ENCODE results near the gene STK32C. TPM values are rescaled to one million over a fixed set of nuclear protein-coding genes. Genes with fewer than 3 reads are reported as not detected.

The STK32C gene
- total and polyA plus RNA-seq, 7 donors, result 4.3 to 12.8 (median 8.4) TPM

DNA sequence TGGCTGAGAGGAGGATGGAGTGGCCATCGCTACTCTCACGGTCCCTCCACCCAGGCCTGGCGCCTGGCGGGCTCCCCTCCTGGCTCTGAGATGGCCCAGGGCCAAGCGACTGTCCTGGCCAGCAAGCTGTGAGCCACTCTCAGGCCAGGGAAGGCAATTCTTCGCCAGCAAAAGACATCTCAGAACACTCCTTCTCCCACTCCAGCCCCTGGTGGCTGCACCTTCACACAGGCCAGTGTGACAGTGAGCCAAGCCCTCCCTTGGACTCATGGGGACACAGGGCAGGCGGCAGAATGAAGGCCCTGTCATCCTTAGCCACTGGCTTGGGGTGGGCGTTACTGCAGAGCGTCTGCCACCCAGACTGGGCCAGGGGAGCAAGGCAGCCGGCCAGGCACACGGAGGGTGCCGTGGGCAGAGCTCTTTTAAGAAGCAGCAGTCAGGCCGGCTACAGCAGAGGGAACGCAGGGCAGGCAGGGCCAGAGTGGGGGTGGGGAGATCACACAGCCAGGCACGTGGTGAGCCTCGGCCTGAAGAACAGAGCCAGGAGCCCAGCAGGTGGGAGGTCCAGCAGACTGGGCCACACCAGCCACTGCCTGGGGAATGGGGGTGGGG is 14.4 kb downstream of the STK32C start:
- 71 to 76% methylated on average over 16 of the region's 16 CpGs for WGBS, 2 donors
- Histone ChIP-seq H3K27ac (peak overlapping the region in 3 of 4 donors; percentile 62 to 79 (median 74)), H3K4me3 (no peak overlapping the region), H3K36me3 (no peaks in the 10 kb centered on the region), H3K4me1 (peaks cover 0 to 17% (median 16%) of the 10 kb centered on the region in 4 donors), H3K9me3 (peaks cover 0 to under 1% (median 0%) of the 10 kb centered on the region in 4 donors), H3K27me3 (no peaks in the 10 kb centered on the region)
- intact Hi-C loops (cut with DNase I), result no loop called here
- DNase-seq, result peak; percentile 76
- TF ChIP-seq POLR2A (IDR thresholded peaks at IDR 0.05) (no peak), POLR2AphosphoS5 (IDR thresholded peaks at IDR 0.05) (peak in 1 of 4 donors; percentile 27), EP300 (IDR thresholded peaks at IDR 0.05) (no peak)
- TF ChIP-seq, protein P1, sequence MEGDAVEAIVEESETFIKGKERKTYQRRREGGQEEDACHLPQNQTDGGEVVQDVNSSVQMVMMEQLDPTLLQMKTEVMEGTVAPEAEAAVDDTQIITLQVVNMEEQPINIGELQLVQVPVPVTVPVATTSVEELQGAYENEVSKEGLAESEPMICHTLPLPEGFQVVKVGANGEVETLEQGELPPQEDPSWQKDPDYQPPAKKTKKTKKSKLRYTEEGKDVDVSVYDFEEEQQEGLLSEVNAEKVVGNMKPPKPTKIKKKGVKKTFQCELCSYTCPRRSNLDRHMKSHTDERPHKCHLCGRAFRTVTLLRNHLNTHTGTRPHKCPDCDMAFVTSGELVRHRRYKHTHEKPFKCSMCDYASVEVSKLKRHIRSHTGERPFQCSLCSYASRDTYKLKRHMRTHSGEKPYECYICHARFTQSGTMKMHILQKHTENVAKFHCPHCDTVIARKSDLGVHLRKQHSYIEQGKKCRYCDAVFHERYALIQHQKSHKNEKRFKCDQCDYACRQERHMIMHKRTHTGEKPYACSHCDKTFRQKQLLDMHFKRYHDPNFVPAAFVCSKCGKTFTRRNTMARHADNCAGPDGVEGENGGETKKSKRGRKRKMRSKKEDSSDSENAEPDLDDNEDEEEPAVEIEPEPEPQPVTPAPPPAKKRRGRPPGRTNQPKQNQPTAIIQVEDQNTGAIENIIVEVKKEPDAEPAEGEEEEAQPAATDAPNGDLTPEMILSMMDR (IDR thresholded peaks at IDR 0.05), result no peak

DNA sequence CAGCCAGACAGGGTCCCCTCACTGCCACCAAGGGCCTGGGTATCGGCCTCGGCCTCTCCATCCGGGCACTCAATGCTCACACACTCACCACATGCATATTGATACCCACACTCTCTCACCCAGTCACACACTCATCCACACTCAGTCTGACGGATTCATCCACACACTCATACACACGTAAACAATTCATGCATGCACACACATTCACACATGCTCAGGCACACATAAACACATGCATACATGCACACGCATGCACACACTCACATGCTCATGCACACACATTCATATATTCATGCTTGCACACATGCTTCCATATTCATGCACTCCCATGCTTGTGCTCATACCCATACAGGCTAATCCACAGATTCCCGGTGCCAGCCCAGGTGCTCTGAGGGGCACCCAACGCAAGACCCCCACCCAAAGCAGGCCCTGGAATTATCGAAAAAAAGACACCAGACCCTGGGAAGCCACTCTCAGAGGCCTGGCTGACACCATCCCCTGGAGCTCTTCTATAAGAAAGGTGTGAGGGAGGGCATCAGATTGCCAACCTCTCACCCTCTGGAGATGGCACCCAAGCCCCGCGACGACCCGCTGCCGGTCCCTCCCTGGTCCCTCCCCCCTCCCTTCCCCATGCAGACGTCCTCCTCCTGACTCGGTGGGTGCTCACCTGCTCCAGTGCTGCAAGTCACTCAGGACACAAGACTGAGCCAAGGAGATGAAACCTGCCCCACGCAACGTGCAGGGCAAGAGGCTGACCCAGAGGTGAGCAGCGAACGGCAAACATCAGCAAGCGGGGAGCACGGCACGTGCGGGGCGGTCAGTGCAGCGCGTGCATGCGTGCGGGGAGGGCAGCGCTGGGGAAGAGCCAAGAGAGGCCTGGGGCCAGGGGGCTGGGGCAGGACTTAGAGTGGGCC is 15.2 kb downstream of the STK32C start:
- intact Hi-C loops (cut with DNase I), result no loop called here
- peak; percentile 40 for DNase-seq

DNA sequence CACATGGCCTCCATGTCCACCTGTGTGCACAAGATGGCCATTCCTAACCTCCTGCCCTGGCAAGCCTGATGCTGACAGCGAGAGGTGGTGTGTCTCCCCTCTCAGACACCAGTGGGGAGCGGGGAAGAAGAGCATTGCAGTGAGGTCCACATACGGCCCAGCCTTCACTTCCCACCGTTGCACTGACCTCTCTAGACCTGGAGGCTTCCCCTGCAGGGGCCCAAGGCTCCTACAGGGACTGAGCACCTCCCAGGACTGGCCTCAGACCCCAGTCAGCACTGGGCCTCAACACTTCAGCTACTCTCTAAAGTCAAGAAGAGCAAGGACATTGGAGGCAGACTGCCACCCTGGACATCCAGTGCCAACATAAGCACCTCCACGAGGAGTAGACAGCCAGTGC is 15.9 kb downstream of the STK32C start:
- Histone ChIP-seq H3K4me1 (peaks cover 0 to 17% (median 16%) of the 10 kb centered on the region in 4 donors), H3K27me3 (no peaks in the 10 kb centered on the region), H3K9me3 (peaks cover 0 to 2% (median 0%) of the 10 kb centered on the region in 4 donors), H3K36me3 (no peaks in the 10 kb centered on the region), H3K4me3 (no peak overlapping the region), H3K27ac (no peak overlapping the region)
- WGBS, 2 donors, result 81 to 84% methylated on average over 5 of the region's 5 CpGs
- intact Hi-C loops (cut with DNase I), result no loop called here
- TF ChIP-seq POLR2A (IDR thresholded peaks at IDR 0.05), result no peak
- TF ChIP-seq, protein P1 (IDR thresholded peaks at IDR 0.05), result no peak
- no peak for TF ChIP-seq POLR2AphosphoS5 (IDR thresholded peaks at IDR 0.05)
- no peak for TF ChIP-seq EP300 (IDR thresholded peaks at IDR 0.05)
- peak; percentile 36 for DNase-seq

More for the DNA sequence above, 15.2 kb downstream of the STK32C start:
- TF ChIP-seq, protein P1 (IDR thresholded peaks at IDR 0.05), result no peak
- TF ChIP-seq POLR2AphosphoS5 (IDR thresholded peaks at IDR 0.05) (no peak), EP300 (IDR thresholded peaks at IDR 0.05) (no peak), POLR2A (IDR thresholded peaks at IDR 0.05) (no peak)
- H3K4me1 ChIP-seq, result peaks cover 0 to 17% (median 16%) of the 10 kb centered on the region in 4 donors
- no peaks in the 10 kb centered on the region for H3K27me3 ChIP-seq
- 87 to 90% methylated on average over 30 of the region's 30 CpGs for whole genome bisulfite sequencing, 2 donors
- no peaks in the 10 kb centered on the region for H3K36me3 ChIP-seq
- peak overlapping the region in 3 of 4 donors; percentile 62 to 79 (median 74) for H3K27ac ChIP-seq
- peaks cover 0 to 2% (median 0%) of the 10 kb centered on the region in 4 donors for H3K9me3 ChIP-seq
- H3K4me3 ChIP-seq, result no peak overlapping the region

DNA sequence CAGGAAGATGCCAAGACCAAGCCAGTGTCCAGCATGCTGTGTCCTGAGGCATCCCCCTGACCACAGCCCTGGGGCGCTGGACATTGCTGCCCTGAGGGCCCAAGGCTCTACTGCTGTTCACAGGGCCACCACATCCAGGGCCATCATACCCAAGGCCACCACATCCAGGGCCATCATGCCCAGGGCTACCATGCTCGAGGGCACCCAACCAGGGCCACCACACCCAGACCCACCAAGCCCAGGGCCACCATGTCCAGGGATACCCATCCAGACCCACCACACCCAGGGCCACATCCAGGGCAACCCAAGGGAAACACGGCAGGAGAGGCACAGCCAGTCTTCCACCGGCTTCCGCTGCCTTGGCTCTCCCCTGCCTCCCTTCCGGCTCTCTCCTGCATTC is 17.1 kb downstream of the STK32C start:
- peaks cover 0 to 17% (median 16%) of the 10 kb centered on the region in 4 donors for H3K4me1 ChIP-seq
- intact Hi-C loops (cut with DNase I), result no loop called here
- 86 to 92% methylated on average over 6 of the region's 6 CpGs for WGBS, 2 donors
- peak; percentile 54 for DNase-seq
- H3K9me3 ChIP-seq, result peaks cover 0 to 2% (median 0%) of the 10 kb centered on the region in 4 donors
- H3K36me3 ChIP-seq, result no peaks in the 10 kb centered on the region
- H3K27ac ChIP-seq, result no peak overlapping the region
- no peaks in the 10 kb centered on the region for H3K27me3 ChIP-seq
- TF ChIP-seq, protein P1 (IDR thresholded peaks at IDR 0.05), result no peak
- no peak for TF ChIP-seq POLR2AphosphoS5 (IDR thresholded peaks at IDR 0.05)
- TF ChIP-seq EP300 (IDR thresholded peaks at IDR 0.05), result no peak
- no peak for TF ChIP-seq POLR2A (IDR thresholded peaks at IDR 0.05)
- H3K4me3 ChIP-seq, result no peak overlapping the region
